ENCODE data around the gene SMIM14.
"Not testable (repeated sequence)": the region's sequence is repeated elsewhere in the genome, so short reads cannot be mapped to it uniquely, and the experiment has no call there.

Gene SMIM14

GRCh38 chr4:39543034-39543433, 95.6 kb downstream of the SMIM14 start:
- H3K27me3 Mint-ChIP-seq: no peaks in the 10 kb centered on the region
- no peaks in the 10 kb centered on the region for H3K9me3 Mint-ChIP-seq
- no peak overlapping the region for H3K4me3 Mint-ChIP-seq

GRCh38 chr4:39542611-39543012, 96.1 kb downstream of the SMIM14 start:
- H3K9me3 Mint-ChIP-seq: no peaks in the 10 kb centered on the region
- no peaks in the 10 kb centered on the region for H3K4me1 Mint-ChIP-seq (ENCODE audit: low read depth)
- H3K4me3 Mint-ChIP-seq: no peak overlapping the region
- H3K27ac Mint-ChIP-seq: no peak overlapping the region
- no peaks in the 10 kb centered on the region for H3K27me3 Mint-ChIP-seq
- H3K36me3 Mint-ChIP-seq (ENCODE audit: low read depth): no peaks in the 10 kb centered on the region

More at GRCh38 chr4:39543034-39543433, 95.6 kb downstream of the SMIM14 start:
- H3K27ac Mint-ChIP-seq: no peak overlapping the region
- no peaks in the 10 kb centered on the region for H3K4me1 Mint-ChIP-seq (ENCODE audit: low read depth)
- no peaks in the 10 kb centered on the region for H3K36me3 Mint-ChIP-seq (ENCODE audit: low read depth)

GRCh38 chr4:39541987-39542610, 96.6 kb downstream of the SMIM14 start:
- no peaks in the 10 kb centered on the region for H3K9me3 Mint-ChIP-seq
- H3K36me3 Mint-ChIP-seq (ENCODE audit: low read depth): no peaks in the 10 kb centered on the region
- H3K27ac Mint-ChIP-seq: no peak overlapping the region
- no peaks in the 10 kb centered on the region for H3K27me3 Mint-ChIP-seq
- H3K4me3 Mint-ChIP-seq: no peak overlapping the region
- H3K4me1 Mint-ChIP-seq (ENCODE audit: low read depth): no peaks in the 10 kb centered on the region

GRCh38 chr4:39539089-39539611, 99.5 kb downstream of the SMIM14 start:
- Mint-ChIP-seq H3K4me1 (ENCODE audit: low read depth) (no peaks in the 10 kb centered on the region), H3K27ac (no peak overlapping the region), H3K9me3 (no peaks in the 10 kb centered on the region), H3K4me3 (no peak overlapping the region), H3K36me3 (ENCODE audit: low read depth) (peaks cover 5% of the 10 kb centered on the region), H3K27me3 (no peaks in the 10 kb centered on the region)

GRCh38 chr4:39533541-39533940, 105.1 kb downstream of the SMIM14 start:
- Mint-ChIP-seq H3K36me3 (ENCODE audit: low read depth) (peaks cover 36% of the 10 kb centered on the region), H3K27ac (no peak overlapping the region), H3K27me3 (no peaks in the 10 kb centered on the region), H3K4me3 (no peak overlapping the region), H3K9me3 (peaks cover 27% of the 10 kb centered on the region), H3K4me1 (ENCODE audit: low read depth) (peaks cover 4% of the 10 kb centered on the region)

- Mint-ChIP-seq H3K36me3 (ENCODE audit: low read depth) (peaks cover 36% of the 10 kb centered on the region), H3K9me3 (peaks cover 27% of the 10 kb centered on the region)
- H3K27ac Mint-ChIP-seq; H3K4me1 Mint-ChIP-seq (ENCODE audit: low read depth); H3K4me3 Mint-ChIP-seq; H3K27me3 Mint-ChIP-seq: not testable (repeated sequence)
These were observed 106.4 kb downstream of the SMIM14 start for GRCh38 chr4:39532237-39532636.

GRCh38 chr4:39530682-39531081, 108.0 kb downstream of the SMIM14 start:
- Mint-ChIP-seq H3K36me3 (ENCODE audit: low read depth) (peaks cover 36% of the 10 kb centered on the region), H3K9me3 (peaks cover 27% of the 10 kb centered on the region), H3K27me3 (no peaks in the 10 kb centered on the region), H3K4me1 (ENCODE audit: low read depth) (peaks cover 19% of the 10 kb centered on the region), H3K4me3 (no peak overlapping the region), H3K27ac (no peak overlapping the region)

GRCh38 chr4:39529534-39529933, 109.1 kb downstream of the SMIM14 start:
- Mint-ChIP-seq H3K4me1 (ENCODE audit: low read depth) (peaks cover 21% of the 10 kb centered on the region), H3K9me3 (peaks cover 27% of the 10 kb centered on the region), H3K4me3 (no peak overlapping the region), H3K27ac (no peak overlapping the region), H3K27me3 (no peaks in the 10 kb centered on the region), H3K36me3 (ENCODE audit: low read depth) (peaks cover 35% of the 10 kb centered on the region)

GRCh38 chr4:39528061-39528465, 110.6 kb downstream of the SMIM14 start:
- Mint-ChIP-seq H3K4me1 (ENCODE audit: low read depth) (peaks cover 21% of the 10 kb centered on the region), H3K36me3 (ENCODE audit: low read depth) (peaks cover 31% of the 10 kb centered on the region), H3K4me3 (peak overlapping the region; percentile 97), H3K27ac (peak overlapping the region; percentile 79), H3K27me3 (no peaks in the 10 kb centered on the region), H3K9me3 (peaks cover 27% of the 10 kb centered on the region)

- H3K36me3 Mint-ChIP-seq (ENCODE audit: low read depth): peaks cover 25% of the 10 kb centered on the region
- H3K27ac Mint-ChIP-seq: peak within 1 kb of the TSS; percentile 96
- H3K9me3 Mint-ChIP-seq: peaks cover 22% of the 10 kb centered on the region
- peaks cover 21% of the 10 kb centered on the region for H3K4me1 Mint-ChIP-seq (ENCODE audit: low read depth)
- H3K4me3 Mint-ChIP-seq: peak within 1 kb of the TSS; percentile 97
- H3K27me3 Mint-ChIP-seq: no peaks in the 10 kb centered on the region
These were observed 111.2 kb downstream of the SMIM14 start, which contains the start of gene UGDH for GRCh38 chr4:39527296-39528060. TSS of gene UGDH (minus strand) at chr4:39527439. CDS start at chr4:39521512, 5,927 bp downstream.

GRCh38 chr4:39526765-39527295, 111.8 kb downstream of the SMIM14 start:
- peak overlapping the region; percentile 96 for H3K27ac Mint-ChIP-seq
- H3K4me1 Mint-ChIP-seq (ENCODE audit: low read depth): peaks cover 21% of the 10 kb centered on the region
- no peaks in the 10 kb centered on the region for H3K27me3 Mint-ChIP-seq
- peaks cover 19% of the 10 kb centered on the region for H3K36me3 Mint-ChIP-seq (ENCODE audit: low read depth)
- H3K4me3 Mint-ChIP-seq: peak overlapping the region; percentile 97
- peaks cover 17% of the 10 kb centered on the region for H3K9me3 Mint-ChIP-seq

GRCh38 chr4:39525822-39526690, 112.6 kb downstream of the SMIM14 start:
- Mint-ChIP-seq H3K4me3 (peak overlapping the region; percentile 97), H3K9me3 (peaks cover 11% of the 10 kb centered on the region), H3K36me3 (ENCODE audit: low read depth) (peaks cover 11% of the 10 kb centered on the region), H3K27me3 (no peaks in the 10 kb centered on the region), H3K4me1 (ENCODE audit: low read depth) (peaks cover 21% of the 10 kb centered on the region), H3K27ac (peak overlapping the region; percentile 88)

GRCh38 chr4:39524161-39524957, 114.3 kb downstream of the SMIM14 start:
- Mint-ChIP-seq H3K27me3 (no peaks in the 10 kb centered on the region), H3K4me3 (no peak overlapping the region), H3K36me3 (ENCODE audit: low read depth) (no peaks in the 10 kb centered on the region), H3K4me1 (ENCODE audit: low read depth) (peaks cover 19% of the 10 kb centered on the region), H3K27ac (no peak overlapping the region), H3K9me3 (no peaks in the 10 kb centered on the region)

- H3K9me3 Mint-ChIP-seq: no peaks in the 10 kb centered on the region
- H3K4me1 Mint-ChIP-seq (ENCODE audit: low read depth): peaks cover 12% of the 10 kb centered on the region
- no peak overlapping the region for H3K27ac Mint-ChIP-seq
- no peaks in the 10 kb centered on the region for H3K36me3 Mint-ChIP-seq (ENCODE audit: low read depth)
- H3K27me3 Mint-ChIP-seq: no peaks in the 10 kb centered on the region
- H3K4me3 Mint-ChIP-seq: no peak overlapping the region
These were observed 116.6 kb downstream of the SMIM14 start for GRCh38 chr4:39522068-39522467.
